HEK293 (cell line): ENCODE measurements around the gene ZEB2.

Source experiments
- CTCF ChIP-seq: fragments of 450-650 bp; formaldehyde crosslinking; IDR thresholded peaks from 2 replicates; pipeline ENCODE4 v1.5.1; 2016; ENCODE audit warnings: missing biosample characterization, missing genetic modification characterization
- KLF1 ChIP-seq: fragments of 450-650 bp; formaldehyde crosslinking; IDR thresholded peaks from 2 replicates; pipeline ENCODE4 v1.5.1; 2016; ENCODE audit warnings: missing biosample characterization, missing genetic modification characterization
- KLF10 ChIP-seq: fragments of 450-650 bp; IDR thresholded peaks from 2 replicates; pipeline ENCODE4 v1.5.1; 2018; ENCODE audit warnings: missing biosample characterization, mild to moderate bottlenecking, missing genetic modification characterization
- ZNF335 ChIP-seq: fragments of 450-650 bp; formaldehyde crosslinking; conservative IDR thresholded peaks from 2 replicates; pipeline ENCODE4 v1.5.1; 2016; ENCODE audit warnings: missing biosample characterization, missing genetic modification characterization
- ZNF398 ChIP-seq: fragments of 450-650 bp; formaldehyde crosslinking; IDR thresholded peaks from 2 replicates; pipeline ENCODE4 v1.5.1; 2017; ENCODE audit warnings: missing biosample characterization, missing genetic modification characterization
- ZNF404 ChIP-seq: fragments of 450-650 bp; formaldehyde crosslinking; IDR thresholded peaks from 2 replicates; pipeline ENCODE4 v1.5.1; 2017; ENCODE audit warnings: missing biosample characterization, missing genetic modification characterization
- TF ChIP-seq, protein P1 (sequence below): fragments of 450-650 bp; formaldehyde crosslinking; IDR thresholded peaks from 2 replicates; pipeline ENCODE4 v1.5.1; 2016; ENCODE audit warnings: missing biosample characterization, missing genetic modification characterization

GRCh38 chr2:144559681-144560080, 39.8 kb upstream of the ZEB2 start:
- no peak for TF ChIP-seq KLF1 (tag by site-specific recombination)
- no peak for TF ChIP-seq CTCF (tag by site-specific recombination)
- no peak for TF ChIP-seq ZNF398 (tag by site-specific recombination)
- TF ChIP-seq, protein P1, sequence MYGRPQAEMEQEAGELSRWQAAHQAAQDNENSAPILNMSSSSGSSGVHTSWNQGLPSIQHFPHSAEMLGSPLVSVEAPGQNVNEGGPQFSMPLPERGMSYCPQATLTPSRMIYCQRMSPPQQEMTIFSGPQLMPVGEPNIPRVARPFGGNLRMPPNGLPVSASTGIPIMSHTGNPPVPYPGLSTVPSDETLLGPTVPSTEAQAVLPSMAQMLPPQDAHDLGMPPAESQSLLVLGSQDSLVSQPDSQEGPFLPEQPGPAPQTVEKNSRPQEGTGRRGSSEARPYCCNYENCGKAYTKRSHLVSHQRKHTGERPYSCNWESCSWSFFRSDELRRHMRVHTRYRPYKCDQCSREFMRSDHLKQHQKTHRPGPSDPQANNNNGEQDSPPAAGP (tag by site-specific recombination), result no peak
- TF ChIP-seq KLF10 (tag by site-specific recombination), result no peak
- no peak for TF ChIP-seq ZNF404 (tag by site-specific recombination)
- no peak for TF ChIP-seq ZNF335 (tag by site-specific recombination)
